H9 (cell line): ENCODE measurements around the gene SERTAD2. TPM values are rescaled to one million over a fixed set of nuclear protein-coding genes. Genes with fewer than 3 reads are reported as not detected.

ENCODE experiments used
- DNase-seq: peaks from one replicate; pipeline ENCODE4 v3.0.0-alpha.2; 2017
- H2AFZ ChIP-seq: one replicate; pipeline ENCODE4 v1.6.1; 2013; ENCODE audit warnings: mild to moderate bottlenecking, low read length, control low read depth, moderate library complexity
- H2AK5ac ChIP-seq: 2 replicates; pipeline ENCODE4 v1.6.1; 2013; ENCODE audit warnings: low read length, control low read depth, mixed read lengths; ENCODE audit not compliant: insufficient read length
- H2BK120ac ChIP-seq: one replicate; pipeline ENCODE4 v1.6.1; 2013; ENCODE audit warnings: low read depth, mild to moderate bottlenecking, low read length, control low read depth, inconsistent platforms; ENCODE audit not compliant: poor library complexity, severe bottlenecking
- H2BK12ac ChIP-seq: 2 replicates; pipeline ENCODE4 v1.6.1; 2013; ENCODE audit warnings: low read length, control low read depth, mixed read lengths, low read depth; ENCODE audit not compliant: insufficient read length
- H2BK15ac ChIP-seq: 2 replicates; pipeline ENCODE4 v1.6.1; 2013; ENCODE audit warnings: low read depth, low read length, control low read depth
- H2BK20ac ChIP-seq: one replicate; pipeline ENCODE4 v1.6.1; 2013; ENCODE audit warnings: low read depth, mild to moderate bottlenecking, low read length, control low read depth, inconsistent platforms; ENCODE audit not compliant: poor library complexity, severe bottlenecking
- H2BK5ac ChIP-seq: 2 replicates; pipeline ENCODE4 v1.6.1; 2013; ENCODE audit warnings: low read length, control low read depth, mixed read lengths; ENCODE audit not compliant: insufficient read length
- H3K14ac ChIP-seq: 2 replicates; pipeline ENCODE4 v1.6.1; 2013; ENCODE audit warnings: low read length, control low read depth; ENCODE audit not compliant: insufficient read depth
- H3K18ac ChIP-seq: 2 replicates; pipeline ENCODE4 v1.6.1; 2013; ENCODE audit warnings: low read depth, mild to moderate bottlenecking, mixed read lengths, low read length, control low read depth; ENCODE audit not compliant: insufficient read length
- H3K23ac ChIP-seq: 2 replicates; pipeline ENCODE4 v1.6.1; 2013; ENCODE audit warnings: low read length, control low read depth, mixed read lengths, low read depth; ENCODE audit not compliant: insufficient read length
- H3K23me2 ChIP-seq: 2 replicates; pipeline ENCODE4 v1.6.1; 2013; ENCODE audit warnings: low read depth, mild to moderate bottlenecking, mixed read lengths, low read length, control low read depth; ENCODE audit not compliant: insufficient read length, poor library complexity, severe bottlenecking
- H3K27ac ChIP-seq: 2 replicates; pipeline ENCODE4 v1.5.1; 2013; ENCODE audit warnings: low read length, control low read depth, mixed read lengths, low read depth; ENCODE audit not compliant: insufficient read length
- H3K27me3 ChIP-seq: 2 replicates; pipeline ENCODE4 v1.6.1; 2013; ENCODE audit warnings: low read length, control low read depth, inconsistent platforms; ENCODE audit not compliant: insufficient read depth
- H3K4ac ChIP-seq: 2 replicates; pipeline ENCODE4 v1.6.1; 2013; ENCODE audit warnings: low read depth, mild to moderate bottlenecking, control low read depth, inconsistent platforms, low read length, moderate library complexity
- H3K4me1 ChIP-seq: 2 replicates; pipeline ENCODE4 v1.6.1; 2013; ENCODE audit warnings: low read length, control low read depth, inconsistent platforms; ENCODE audit not compliant: insufficient read depth
- H3K4me2 ChIP-seq: 2 replicates; pipeline ENCODE4 v1.6.1; 2013; ENCODE audit warnings: low read length, control low read depth, mixed read lengths; ENCODE audit not compliant: insufficient read length, insufficient read depth
- H3K56ac ChIP-seq: 2 replicates; pipeline ENCODE4 v1.6.1; 2013; ENCODE audit warnings: low read depth, mild to moderate bottlenecking, mixed read lengths, low read length, control low read depth; ENCODE audit not compliant: insufficient read length
- H3K79me1 ChIP-seq: 2 replicates; pipeline ENCODE4 v1.6.1; 2013; ENCODE audit warnings: low read depth, mild to moderate bottlenecking, moderate library complexity, low read length, control low read depth, inconsistent platforms; ENCODE audit not compliant: insufficient read depth, poor library complexity, severe bottlenecking
- H3K79me2 ChIP-seq: 2 replicates; pipeline ENCODE4 v1.6.1; 2013; ENCODE audit warnings: low read length, control low read depth, inconsistent platforms; ENCODE audit not compliant: insufficient read depth
- H3K9ac ChIP-seq: 2 replicates; pipeline ENCODE4 v1.6.1; 2013; ENCODE audit warnings: low read length, control low read depth, mixed read lengths; ENCODE audit not compliant: insufficient read length; ENCODE audit errors: extremely low read depth
- H3K9me3 ChIP-seq: one replicate; pipeline ENCODE4 v1.6.1; 2013; ENCODE audit warnings: low read depth, low read length, inconsistent platforms; ENCODE audit not compliant: control insufficient read depth
- H3T11ph ChIP-seq: one replicate; pipeline ENCODE4 v1.6.1; 2013; ENCODE audit warnings: mild to moderate bottlenecking, low read length, control low read depth, inconsistent platforms
- H4K20me1 ChIP-seq: one replicate; pipeline ENCODE4 v1.6.1; 2013; ENCODE audit not compliant: control insufficient read depth, insufficient read length, insufficient read depth
- H4K5ac ChIP-seq: 2 replicates; pipeline ENCODE4 v1.6.1; 2013; ENCODE audit warnings: low read depth, mild to moderate bottlenecking, mixed read lengths, low read length, control low read depth; ENCODE audit not compliant: insufficient read length
- H4K8ac ChIP-seq: replicated peaks from 2 replicates; pipeline ENCODE4 v1.6.1; 2013; ENCODE audit warnings: low read length, control low read depth, mixed read lengths, low read depth; ENCODE audit not compliant: insufficient read length
- H4K91ac ChIP-seq: 2 replicates; pipeline ENCODE4 v1.6.1; 2013; ENCODE audit warnings: low read depth, mild to moderate bottlenecking, moderate library complexity, mixed read lengths, low read length, control low read depth; ENCODE audit not compliant: insufficient read length
- H3K27ac Mint-ChIP-seq, 3 experiments: 2 replicates in 2 of 3; 3 replicates in 1 of 3; pipeline ENCODE4 v1.8.0; 2020 to 2021; ENCODE audit warnings: mixed read lengths in 3 of 3, mild to moderate bottlenecking in 1 of 3, moderate library complexity in 1 of 3
- H3K27me3 Mint-ChIP-seq: 2 replicates; pipeline ENCODE4 v1.8.0; 2021; ENCODE audit warnings: low read depth, mild to moderate bottlenecking, moderate library complexity, mixed read lengths
- H3K36me3 Mint-ChIP-seq, 3 experiments: 2 replicates in 2 of 3; 3 replicates in 1 of 3; pipeline ENCODE4 v1.8.0; 2020 to 2021; ENCODE audit warnings: low read depth in 3 of 3, mixed read lengths in 3 of 3; ENCODE audit not compliant: insufficient read depth in 1 of 3
- H3K4me1 Mint-ChIP-seq, 2 experiments: 2 replicates each; pipeline ENCODE4 v1.8.0; 2020; ENCODE audit warnings: mixed read lengths in 2 of 2
- H3K4me3 Mint-ChIP-seq, 2 experiments: 2 replicates in 1 of 2; 3 replicates in 1 of 2; pipeline ENCODE4 v1.8.0; 2020 to 2021; ENCODE audit warnings: mild to moderate bottlenecking in 2 of 2, mixed read lengths in 2 of 2, moderate library complexity in 1 of 2
- H3K9me3 Mint-ChIP-seq, 2 experiments: 2 replicates in 1 of 2; 3 replicates in 1 of 2; pipeline ENCODE4 v1.8.0; 2020; ENCODE audit warnings: mild to moderate bottlenecking in 2 of 2, mixed read lengths in 2 of 2, moderate library complexity in 1 of 2
- CTCF ChIP-seq: fragments of 200-600 bp; sonication (generic); conservative IDR thresholded peaks from 3 replicates; pipeline ENCODE4 v1.8.0; 2021; ENCODE audit warnings: antibody characterized with exemption, mild to moderate bottlenecking
- WGBS: extraction: QIAGEN DNeasy Blood & Tissue Kit; methylation state at CpG from one replicate; pipeline ENCODE4 v1.1.7; 2013; ENCODE audit warnings: missing lambda C conversion rate, low lambda C conversion rate, mixed read lengths; ENCODE audit not compliant: insufficient read length; ENCODE audit errors: extremely low coverage; 5-methylcytosine and 5-hydroxymethylcytosine counted together
- total RNA-seq: library from RNA; stranded (reverse); gene quantifications from 2 replicates; pipeline ENCODE4 v1.2.1, GENCODE V29; 2021

SERTAD2 gene
- total RNA-seq, 1 experiment from 2014 or later: 3.5 TPM

DNA sequence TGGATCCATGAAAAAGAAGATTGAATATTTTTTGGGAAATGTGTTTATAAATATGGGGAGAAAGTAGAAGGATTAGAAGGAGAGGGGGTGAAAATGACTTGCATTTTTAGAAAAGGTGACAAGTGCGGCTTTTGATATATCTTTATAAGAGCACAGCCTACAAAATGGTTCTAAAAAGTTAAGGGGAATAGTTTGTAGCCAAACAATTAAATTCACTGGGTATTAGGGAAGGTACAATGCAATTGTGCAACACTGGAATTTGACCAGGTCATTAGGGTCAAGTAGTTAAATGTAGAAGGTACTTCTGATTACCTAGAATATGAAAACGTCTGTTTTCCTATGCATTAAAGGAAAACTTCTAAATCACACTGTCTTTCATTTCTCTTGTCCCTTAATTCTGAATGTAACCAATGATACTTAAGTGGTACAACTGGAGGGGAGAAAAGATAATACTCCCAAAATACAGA, 44.5 kb upstream of the SERTAD2 start:
- no peak overlapping the region for H3K4me3 Mint-ChIP-seq
- H3K27ac ChIP-seq: no peak overlapping the region

More for the DNA sequence above, 44.5 kb upstream of the SERTAD2 start:
- H2BK12ac ChIP-seq: no peak overlapping the region
- H3K27me3 Mint-ChIP-seq: no peaks in the 10 kb centered on the region; the same call in 1 of the 2 replicates
- no peak overlapping the region for H2BK5ac ChIP-seq
- WGBS: no CpG with 5 or more reads among the region's 2 CpGs
- H3K14ac ChIP-seq: no peak overlapping the region
- H2AK5ac ChIP-seq: no peak overlapping the region
- H3K79me2 ChIP-seq: no peaks in the 10 kb centered on the region
- no peaks in the 10 kb centered on the region for H3K9me3 ChIP-seq
- H3K4ac ChIP-seq: no peak overlapping the region
- H2AFZ ChIP-seq: no peak overlapping the region
- no peak overlapping the region for H4K8ac ChIP-seq
- H4K91ac ChIP-seq: no peak overlapping the region
- no peak overlapping the region for H3T11ph ChIP-seq
- no peak overlapping the region for H3K9ac ChIP-seq
- no peak for DNase-seq
- H4K5ac ChIP-seq: no peak overlapping the region
- H3K79me1 ChIP-seq: no peaks in the 10 kb centered on the region
- H2BK120ac ChIP-seq: no peak overlapping the region
- no peak for TF ChIP-seq CTCF
- no peaks in the 10 kb centered on the region for H4K20me1 ChIP-seq
- no peaks in the 10 kb centered on the region; the same call in 1 of the 2 replicates for H3K27me3 ChIP-seq
- H3K56ac ChIP-seq: no peak overlapping the region
- no peak overlapping the region for H3K18ac ChIP-seq
- H2BK15ac ChIP-seq: no peak overlapping the region
- no peak overlapping the region for H3K23ac ChIP-seq
- no peaks in the 10 kb centered on the region; a peak in 1 of 7 replicates for H3K36me3 Mint-ChIP-seq
- no peaks in the 10 kb centered on the region; the same call in 1 of the 2 replicates for H3K4me1 ChIP-seq
- H2BK20ac ChIP-seq: no peak overlapping the region
- H3K4me1 Mint-ChIP-seq: peaks cover 15 to 19% of the 10 kb centered on the region in 2 experiments
- no peak overlapping the region for H3K27ac Mint-ChIP-seq
- H3K4me2 ChIP-seq: no peak overlapping the region
- no peaks in the 10 kb centered on the region; a peak in 1 of 5 replicates for H3K9me3 Mint-ChIP-seq
- no peaks in the 10 kb centered on the region for H3K23me2 ChIP-seq
